Measurements from ENCODE around the gene PRKCA. TPM values are rescaled to one million over a fixed set of nuclear protein-coding genes. Genes with fewer than 3 reads are reported as not detected.

PRKCA gene
- total RNA-seq, 6 experiments from 2014 or later = 81.2 to 106 (median 92.9) TPM

DNA sequence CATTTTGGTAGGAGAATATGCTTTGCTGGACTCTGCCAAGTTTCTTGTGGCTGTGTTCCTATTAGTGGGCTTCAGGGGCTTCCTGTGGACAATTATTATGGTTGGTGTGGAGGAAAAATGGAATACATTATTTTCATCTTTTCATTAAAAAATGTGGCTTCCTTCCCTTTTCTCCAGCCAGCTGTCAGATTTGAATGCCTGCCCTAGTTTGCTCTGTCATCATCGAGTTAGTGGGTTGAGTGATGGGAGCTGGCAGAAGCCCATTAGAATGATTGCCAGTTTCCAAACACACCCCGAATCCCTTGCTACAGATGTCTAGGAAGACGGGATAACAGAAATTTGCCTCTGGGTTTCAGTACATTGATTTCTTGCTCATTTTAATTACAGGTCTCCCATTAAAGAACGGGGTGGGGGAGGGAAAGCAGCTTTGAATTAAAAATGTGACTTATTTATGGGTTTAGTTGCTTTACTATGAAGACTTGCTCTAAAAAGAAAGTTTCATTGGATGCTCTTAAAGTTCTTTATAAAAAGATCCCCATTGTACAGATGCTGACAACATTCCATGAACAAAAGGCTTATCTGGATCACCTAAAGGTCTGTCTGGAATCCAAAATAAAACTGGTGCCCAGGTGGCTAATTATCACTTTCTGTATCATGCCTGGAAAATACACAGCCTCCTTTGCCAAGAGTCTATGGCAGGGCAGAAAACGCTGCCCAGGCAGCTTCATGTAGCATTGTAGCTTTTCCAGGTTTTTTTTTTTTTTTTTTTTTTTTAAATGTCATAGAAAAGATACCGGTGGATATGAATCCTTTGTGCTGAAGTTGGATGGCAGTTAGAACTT lies 103.6 kb downstream of the PRKCA start:
- Mint-ChIP-seq H3K9me3 (no peaks in the 10 kb centered on the region), H3K27ac (no peak overlapping the region), H3K36me3 (ENCODE audit: low read depth) (peaks cover 10% of the 10 kb centered on the region; the same call in 1 of the 2 replicates), H3K4me3 (no peak overlapping the region), H3K27me3 (ENCODE audit: insufficient read depth) (peaks cover 2% of the 10 kb centered on the region; the same call in 1 of the 2 replicates), H3K4me1 (ENCODE audit: low read depth) (peaks cover 49% of the 10 kb centered on the region)
- TF ChIP-seq, protein P1, sequence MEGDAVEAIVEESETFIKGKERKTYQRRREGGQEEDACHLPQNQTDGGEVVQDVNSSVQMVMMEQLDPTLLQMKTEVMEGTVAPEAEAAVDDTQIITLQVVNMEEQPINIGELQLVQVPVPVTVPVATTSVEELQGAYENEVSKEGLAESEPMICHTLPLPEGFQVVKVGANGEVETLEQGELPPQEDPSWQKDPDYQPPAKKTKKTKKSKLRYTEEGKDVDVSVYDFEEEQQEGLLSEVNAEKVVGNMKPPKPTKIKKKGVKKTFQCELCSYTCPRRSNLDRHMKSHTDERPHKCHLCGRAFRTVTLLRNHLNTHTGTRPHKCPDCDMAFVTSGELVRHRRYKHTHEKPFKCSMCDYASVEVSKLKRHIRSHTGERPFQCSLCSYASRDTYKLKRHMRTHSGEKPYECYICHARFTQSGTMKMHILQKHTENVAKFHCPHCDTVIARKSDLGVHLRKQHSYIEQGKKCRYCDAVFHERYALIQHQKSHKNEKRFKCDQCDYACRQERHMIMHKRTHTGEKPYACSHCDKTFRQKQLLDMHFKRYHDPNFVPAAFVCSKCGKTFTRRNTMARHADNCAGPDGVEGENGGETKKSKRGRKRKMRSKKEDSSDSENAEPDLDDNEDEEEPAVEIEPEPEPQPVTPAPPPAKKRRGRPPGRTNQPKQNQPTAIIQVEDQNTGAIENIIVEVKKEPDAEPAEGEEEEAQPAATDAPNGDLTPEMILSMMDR (IDR thresholded peaks at IDR 0.05) = no peak
- DNase-seq = no peak

GRCh38 chr17:66406701-66407644 lies 104.6 kb downstream of the PRKCA start:
- TF ChIP-seq, protein P1 (IDR thresholded peaks at IDR 0.05) = no peak
- peaks cover 40% of the 10 kb centered on the region for H3K4me1 Mint-ChIP-seq (ENCODE audit: low read depth)
- peaks cover 2% of the 10 kb centered on the region; the same call in 1 of the 2 replicates for H3K27me3 Mint-ChIP-seq (ENCODE audit: insufficient read depth)
- H3K27ac Mint-ChIP-seq = no peak overlapping the region
- H3K4me3 Mint-ChIP-seq = no peak overlapping the region
- no peaks in the 10 kb centered on the region for H3K9me3 Mint-ChIP-seq
- no peak for DNase-seq
- 0 out of 2 replicates have a peak, but pooled peaks cover under 1% of the 10 kb centered on the region for H3K36me3 Mint-ChIP-seq (ENCODE audit: low read depth)

DNA sequence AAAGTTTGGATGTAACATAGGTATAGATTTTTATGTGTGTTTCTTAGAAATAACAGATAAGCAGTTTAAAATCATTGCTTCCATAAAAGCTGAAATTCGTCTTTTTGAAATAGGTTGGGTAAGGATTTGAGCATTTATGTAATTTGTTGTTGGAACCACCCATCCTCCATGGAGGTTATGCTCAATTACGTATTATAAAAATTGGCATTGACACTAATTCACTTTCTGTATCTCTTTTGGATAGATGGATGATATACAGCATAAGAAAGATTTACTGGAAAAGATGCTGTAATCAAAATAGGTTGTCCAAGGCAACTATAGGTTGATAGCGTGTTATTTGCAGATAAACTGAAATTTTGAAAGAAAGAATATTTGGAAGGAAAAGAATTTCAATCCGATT lies 105.5 kb downstream of the PRKCA start:
- Mint-ChIP-seq H3K27me3 (ENCODE audit: insufficient read depth) (peaks cover 2% of the 10 kb centered on the region; the same call in 1 of the 2 replicates), H3K36me3 (ENCODE audit: low read depth) (peaks cover 4% of the 10 kb centered on the region; the same call in 1 of the 2 replicates), H3K4me1 (ENCODE audit: low read depth) (peaks cover 36% of the 10 kb centered on the region), H3K4me3 (no peak overlapping the region), H3K9me3 (no peaks in the 10 kb centered on the region), H3K27ac (no peak overlapping the region)
- no peak for DNase-seq
- TF ChIP-seq, protein P1 (IDR thresholded peaks at IDR 0.05) = no peak

- no peak for DNase-seq
- TF ChIP-seq, protein P1 (IDR thresholded peaks at IDR 0.05) = no peak
- no peaks in the 10 kb centered on the region for H3K9me3 Mint-ChIP-seq
- H3K4me3 Mint-ChIP-seq = no peak overlapping the region
- H3K4me1 Mint-ChIP-seq (ENCODE audit: low read depth) = peaks cover 34% of the 10 kb centered on the region
- no peak overlapping the region for H3K27ac Mint-ChIP-seq
- H3K36me3 Mint-ChIP-seq (ENCODE audit: low read depth) = peaks cover 6% of the 10 kb centered on the region
- H3K27me3 Mint-ChIP-seq (ENCODE audit: insufficient read depth) = no peaks in the 10 kb centered on the region; the same call in none of the 2 replicates
Measured at GRCh38 chr17:66411520-66411919, 109.1 kb downstream of the PRKCA start.

GRCh38 chr17:66412857-66413558 lies 110.6 kb downstream of the PRKCA start:
- no peaks in the 10 kb centered on the region; the same call in none of the 2 replicates for H3K27me3 Mint-ChIP-seq (ENCODE audit: insufficient read depth)
- H3K4me3 Mint-ChIP-seq = no peak overlapping the region
- no peak for DNase-seq
- H3K27ac Mint-ChIP-seq = no peak overlapping the region
- H3K9me3 Mint-ChIP-seq = no peaks in the 10 kb centered on the region
- peaks cover 25% of the 10 kb centered on the region for H3K4me1 Mint-ChIP-seq (ENCODE audit: low read depth)
- H3K36me3 Mint-ChIP-seq (ENCODE audit: low read depth) = peaks cover 6% of the 10 kb centered on the region
- TF ChIP-seq, protein P1 (IDR thresholded peaks at IDR 0.05) = no peak

Data from HFFc6 (cell line).